Measurements from ENCODE around the gene DIPK1A.

Gene DIPK1A

DNA sequence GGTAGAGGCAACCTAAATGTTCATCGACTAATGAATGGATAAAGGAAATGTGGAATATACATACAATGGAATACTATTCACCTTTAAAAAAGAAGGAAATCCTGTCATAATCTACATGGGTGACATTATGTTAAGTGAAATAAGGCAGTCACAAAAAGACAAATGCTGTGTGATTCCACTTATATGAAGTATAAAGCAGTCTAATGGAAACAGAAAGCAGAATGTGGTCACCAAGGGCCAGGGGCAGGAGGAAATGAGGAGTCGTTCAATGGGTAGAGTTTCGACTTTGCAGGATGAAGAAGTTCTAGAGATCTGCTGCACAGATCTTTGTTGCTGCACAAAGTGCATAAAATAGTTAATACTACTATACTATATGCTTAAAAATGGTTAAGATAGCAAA is 7.8 kb downstream of the DIPK1A start:
- no peak for DNase-seq (ENCODE audit: low read depth in 2 of 2, low spot score in 1 of 2)

DNA sequence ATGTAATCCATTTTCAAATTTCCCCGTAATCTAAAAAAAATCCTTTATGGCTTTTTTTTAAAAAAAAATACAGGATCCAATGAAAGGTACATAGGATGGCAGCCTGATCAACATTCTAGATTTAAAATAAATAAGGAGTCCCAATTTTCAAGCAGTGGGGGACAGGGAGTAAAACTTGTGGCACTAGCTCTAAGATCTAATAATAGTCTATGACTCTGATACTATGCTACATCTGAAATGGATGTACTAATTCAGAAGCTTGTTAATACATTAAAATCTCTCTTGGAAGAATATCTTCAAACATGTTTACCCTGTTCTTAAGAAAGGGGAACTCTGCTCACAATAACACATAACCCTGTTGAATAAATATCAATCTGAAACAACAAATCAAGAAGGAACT is 8.5 kb downstream of the DIPK1A start:
- no peak for DNase-seq (ENCODE audit: low read depth in 2 of 2, low spot score in 1 of 2)

DNA sequence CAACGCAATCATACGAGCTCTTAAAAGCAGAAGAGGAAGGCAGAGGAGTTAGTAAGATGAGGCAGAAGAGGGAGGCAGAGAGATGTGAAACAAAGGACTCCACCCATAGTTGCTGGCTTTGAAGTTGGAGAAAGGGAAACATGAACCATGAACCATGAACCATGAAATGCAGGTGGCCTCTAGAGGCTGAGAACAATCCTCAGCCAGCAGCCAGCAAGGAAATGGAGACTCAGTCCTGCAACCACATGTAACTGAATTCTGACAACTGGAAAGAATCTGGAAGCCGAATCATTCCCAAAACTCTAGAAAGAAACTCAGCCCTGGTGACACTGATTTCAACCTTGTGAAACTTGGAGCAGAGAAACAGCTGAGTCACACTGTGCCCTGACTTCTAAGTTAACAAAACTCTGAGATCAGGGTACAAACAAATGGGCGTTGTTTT is 10.1 kb downstream of the DIPK1A start:
- DNase-seq (ENCODE audit: low read depth in 2 of 2, low spot score in 1 of 2), result no peak

DNA sequence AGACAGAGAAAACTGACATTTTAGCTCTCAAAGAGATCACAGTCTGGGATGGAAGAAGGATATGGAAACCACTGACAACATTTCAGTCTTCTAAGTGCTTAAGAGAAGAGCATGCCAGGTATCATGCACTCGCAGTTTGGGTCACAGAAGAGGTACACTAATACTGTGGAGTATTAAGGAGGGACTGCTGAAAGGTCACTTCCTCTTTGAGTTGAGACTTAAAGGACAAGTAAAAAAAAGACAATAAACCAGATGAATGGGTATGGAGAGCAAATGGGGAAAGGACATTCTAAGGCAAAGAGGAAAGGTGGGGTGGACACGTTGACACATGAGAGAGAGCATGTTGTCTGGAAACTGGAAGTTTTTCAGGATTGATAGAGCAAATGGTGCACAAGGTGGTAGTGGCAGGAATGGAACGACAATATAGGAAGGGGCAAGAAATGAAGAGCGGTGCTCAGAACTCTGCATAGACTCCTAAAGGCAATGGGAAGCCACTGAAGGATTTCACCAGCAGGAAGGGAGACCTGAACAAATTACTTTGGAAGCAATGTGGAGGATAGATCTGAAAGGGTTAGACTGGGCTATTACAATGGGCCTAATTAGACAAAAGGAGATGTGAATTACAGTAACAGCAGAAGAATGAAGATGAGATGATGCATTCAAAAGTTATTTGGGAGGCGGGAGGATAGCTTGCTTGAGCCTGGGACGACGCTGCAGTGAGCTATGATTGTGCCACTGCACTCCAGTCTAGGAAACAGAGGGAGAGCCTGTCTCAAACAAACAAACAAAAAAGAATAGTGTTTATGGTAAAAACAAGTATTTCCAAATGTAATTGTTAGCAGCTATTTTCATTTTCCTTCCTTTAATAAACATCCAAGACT is 11.1 kb downstream of the DIPK1A start:
- DNase-seq (ENCODE audit: low read depth in 2 of 2, low spot score in 1 of 2), result no peak

DNA sequence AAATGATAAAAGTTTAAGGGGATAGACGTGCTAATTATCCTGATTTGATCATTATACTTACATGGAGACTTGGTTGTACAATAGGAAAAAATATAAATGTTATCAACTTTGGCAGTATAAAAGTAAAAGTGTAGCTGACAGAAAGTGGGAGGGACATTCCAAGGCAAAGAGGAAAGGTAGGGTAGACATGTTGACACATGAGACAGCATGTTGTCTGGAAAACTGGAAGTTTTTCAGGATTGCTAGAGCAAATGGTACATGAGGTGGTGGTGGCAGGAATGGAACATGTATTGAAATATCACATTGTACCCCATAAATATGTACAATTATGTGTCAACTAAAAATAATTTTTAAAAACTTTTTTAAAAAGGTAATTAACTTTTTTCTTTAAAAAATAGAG is 13.2 kb downstream of the DIPK1A start:
- no peak for DNase-seq (ENCODE audit: low read depth in 2 of 2, low spot score in 1 of 2)

DNA sequence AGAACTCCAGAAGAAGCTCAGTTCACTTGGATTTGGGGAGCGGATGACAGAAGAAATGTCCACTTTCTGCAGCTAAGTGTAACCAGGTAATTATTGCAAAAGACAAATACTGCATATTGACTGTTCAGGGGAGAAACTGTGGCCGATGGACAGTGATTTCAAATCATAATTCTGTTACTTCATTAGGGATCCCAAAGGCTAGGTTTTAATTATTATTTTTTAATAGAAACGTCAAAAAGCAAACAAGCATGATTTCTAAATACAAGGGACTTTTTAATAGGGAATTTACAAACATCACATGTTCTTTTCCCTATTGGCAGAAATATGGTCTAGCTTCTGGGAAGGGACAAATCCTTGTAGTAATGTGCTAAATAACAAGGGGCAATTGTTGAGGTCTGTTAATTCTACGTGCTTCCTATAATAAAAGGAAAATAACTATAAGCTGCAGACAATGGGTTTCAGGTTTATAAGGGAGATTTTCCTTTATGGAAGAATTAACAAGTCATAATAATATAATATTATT is 15.5 kb downstream of the DIPK1A start:
- no peak for DNase-seq (ENCODE audit: low read depth in 2 of 2, low spot score in 1 of 2)

DNA sequence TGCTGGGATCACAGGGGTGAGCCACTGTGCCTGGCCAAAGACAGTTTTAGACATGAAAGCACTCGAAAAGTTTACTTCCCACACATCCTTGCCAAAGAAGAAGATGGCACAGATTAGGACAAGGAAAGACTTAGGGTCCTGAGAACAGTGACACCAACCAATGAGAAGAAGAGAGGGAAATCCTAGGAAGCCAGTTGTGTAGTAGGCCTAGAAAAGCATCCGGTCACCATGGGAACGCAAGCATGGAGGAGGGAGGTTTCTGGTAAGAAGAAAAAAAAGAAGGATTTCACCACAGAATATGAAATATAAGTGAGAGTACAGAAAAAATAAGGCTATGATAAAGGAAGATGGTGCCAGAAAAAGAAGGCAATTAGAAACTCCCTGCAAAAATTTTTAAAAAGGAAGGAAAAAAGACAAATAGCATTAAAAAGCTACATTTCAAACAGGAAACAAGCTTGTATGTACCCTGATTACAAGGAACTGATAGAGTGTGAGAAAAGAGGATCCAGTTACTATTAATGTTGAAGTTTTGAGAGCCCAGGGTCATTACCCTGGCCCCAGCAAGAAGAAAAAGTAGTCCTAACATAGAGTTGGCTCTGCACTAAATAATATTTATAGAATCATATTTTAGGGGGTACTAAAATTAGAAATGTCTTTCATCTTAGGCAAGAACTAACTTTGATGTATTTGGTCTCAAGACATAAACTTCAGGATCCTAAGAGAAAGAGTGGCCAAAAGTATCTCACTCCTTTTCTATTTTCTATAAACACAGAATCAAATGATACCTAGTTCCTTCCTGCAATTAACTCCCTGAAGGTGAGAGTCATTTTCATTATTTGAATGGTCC is 16.1 kb downstream of the DIPK1A start:
- no peak for DNase-seq (ENCODE audit: low read depth in 2 of 2, low spot score in 1 of 2)

DNA sequence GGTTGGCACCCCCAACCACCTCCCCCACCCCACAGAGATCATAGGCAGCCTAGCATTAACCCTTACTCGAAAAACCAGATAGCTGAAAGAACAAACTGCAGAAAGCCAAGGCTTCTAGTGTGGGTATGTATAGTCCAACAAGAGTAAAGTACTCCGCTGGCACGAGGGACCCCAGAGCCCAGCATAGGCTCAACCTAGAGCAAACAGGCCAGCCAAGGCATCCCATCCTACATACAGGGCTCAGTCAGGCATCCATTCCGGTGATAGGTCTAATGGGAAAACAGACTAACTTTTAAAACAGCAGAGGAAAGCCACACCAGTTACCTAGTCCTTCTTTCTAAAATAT is 17.8 kb downstream of the DIPK1A start:
- no peak for DNase-seq (ENCODE audit: low read depth in 2 of 2, low spot score in 1 of 2)

DNA sequence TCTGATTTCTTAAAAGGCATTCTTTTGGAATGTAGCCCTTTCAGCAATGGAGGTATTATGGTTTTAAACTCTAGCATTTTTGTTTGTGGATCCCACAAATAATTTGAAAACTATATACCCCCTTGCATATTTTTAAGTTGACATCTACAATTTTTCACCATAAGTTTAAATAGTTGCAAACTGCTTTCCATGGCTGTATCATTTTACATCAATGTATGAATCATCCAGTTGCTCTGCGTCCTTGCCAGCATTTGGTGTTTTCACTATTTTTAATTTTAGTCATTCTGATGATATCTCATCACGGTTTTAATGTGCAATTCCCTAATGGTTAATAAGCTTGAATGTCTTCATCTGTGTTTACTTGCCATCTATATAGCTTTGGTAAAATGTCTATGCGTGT is 20.7 kb downstream of the DIPK1A start:
- no peak for DNase-seq (ENCODE audit: low read depth in 2 of 2, low spot score in 1 of 2)

DNA sequence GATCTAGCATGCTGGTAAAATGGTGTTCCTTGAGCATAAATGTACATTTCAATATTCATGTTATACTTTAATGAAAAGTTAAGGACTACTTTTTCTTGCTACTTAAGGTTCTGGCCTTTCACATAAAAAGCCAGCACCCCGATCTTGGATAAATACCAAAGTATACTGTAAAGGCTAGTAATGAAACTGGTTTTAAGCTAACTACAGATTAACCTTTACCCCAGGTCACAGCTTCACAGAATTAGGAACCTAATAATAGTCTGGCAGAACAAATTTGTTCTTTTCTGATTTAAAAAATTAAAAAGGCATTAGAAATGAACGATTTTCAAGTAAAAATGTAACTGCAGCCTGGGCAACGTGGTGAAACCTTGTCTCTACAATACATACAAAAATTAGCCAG is 23.5 kb downstream of the DIPK1A start:
- no peak for DNase-seq (ENCODE audit: low read depth in 2 of 2, low spot score in 1 of 2)

DNA sequence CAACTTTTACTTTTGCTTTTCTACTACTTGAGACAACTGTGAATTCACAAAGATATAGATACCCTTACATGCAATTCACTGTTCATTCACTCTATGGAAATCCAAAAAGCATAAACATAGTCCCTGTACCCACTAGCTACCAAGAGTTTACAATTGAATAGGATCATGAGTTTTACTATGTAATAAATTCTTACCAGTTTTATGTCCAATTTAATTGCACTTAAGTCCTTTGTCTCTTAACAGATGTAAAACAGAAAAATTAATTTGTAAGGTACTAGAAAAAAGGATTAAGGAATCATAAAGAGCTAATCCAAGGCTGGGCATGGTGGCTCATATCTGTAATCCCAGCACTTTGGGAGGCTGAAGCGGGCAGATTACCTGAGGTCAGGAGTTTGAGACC is 24.4 kb downstream of the DIPK1A start:
- DNase-seq (ENCODE audit: low read depth in 2 of 2, low spot score in 1 of 2), result no peak

DNA sequence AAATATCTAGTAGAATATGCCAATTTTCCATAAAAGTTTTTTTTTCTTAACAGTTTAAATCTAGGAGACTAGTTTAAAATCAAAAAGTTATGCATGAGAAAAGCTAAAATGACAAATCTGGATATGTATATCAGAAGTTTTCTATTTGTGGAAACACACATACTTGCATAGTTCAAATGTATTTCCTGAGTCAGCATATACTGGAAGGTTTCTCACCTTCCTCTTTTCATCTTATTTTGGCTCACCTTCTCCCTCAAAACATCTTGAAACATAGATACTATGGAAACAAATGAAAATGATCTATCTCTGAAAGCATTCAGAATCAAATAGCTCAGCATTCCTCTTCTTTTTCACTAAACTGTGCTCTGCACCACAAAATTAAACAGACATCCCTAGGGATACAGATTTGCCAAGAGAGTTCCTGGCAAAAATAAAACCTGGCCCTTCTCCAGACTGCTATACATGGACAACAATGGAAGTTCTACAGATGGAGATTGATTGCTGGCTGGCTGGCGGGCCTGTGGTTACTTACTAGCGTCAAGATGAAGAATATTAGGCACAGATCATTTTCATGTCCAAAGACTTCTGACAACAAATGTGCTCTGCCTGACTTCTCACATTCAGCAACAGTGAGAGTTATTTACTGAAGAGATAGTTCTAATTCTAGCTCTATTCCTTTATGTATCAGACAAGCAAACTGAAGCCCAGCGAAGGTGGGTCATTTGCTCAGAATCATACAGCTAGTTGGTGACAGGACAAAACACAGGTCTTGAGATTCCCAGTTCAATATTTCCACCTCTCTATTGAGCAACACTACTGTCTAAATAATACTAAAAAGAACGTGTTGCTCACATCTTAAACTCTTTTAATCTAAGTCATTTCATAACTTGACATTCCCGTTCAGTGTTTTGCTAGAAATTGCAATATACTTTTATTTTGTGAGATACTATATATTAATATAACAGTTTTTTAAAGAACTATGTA is 26.6 kb downstream of the DIPK1A start:
- no peak for DNase-seq (ENCODE audit: low read depth in 2 of 2, low spot score in 1 of 2)

DNA sequence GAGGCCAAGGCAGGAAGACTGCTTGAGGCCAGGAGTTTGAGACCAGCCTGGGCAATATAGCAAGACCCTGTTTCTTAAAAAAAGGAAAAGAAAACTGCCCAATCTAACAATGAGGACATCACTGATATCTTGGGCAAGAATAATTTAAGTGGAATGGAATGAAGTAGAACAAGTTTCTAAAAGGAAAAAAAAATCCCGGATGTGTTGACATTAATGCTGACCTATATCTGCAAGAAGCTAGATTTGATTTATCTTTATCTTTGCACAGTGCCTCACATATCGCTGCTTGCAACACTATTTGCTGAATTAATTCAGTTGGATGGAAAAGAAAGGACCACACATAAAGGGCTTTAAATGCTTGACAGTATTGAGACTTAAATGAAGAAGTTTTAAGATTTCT is 27.8 kb downstream of the DIPK1A start:
- DNase-seq (ENCODE audit: low read depth in 2 of 2, low spot score in 1 of 2), result no peak

DNA sequence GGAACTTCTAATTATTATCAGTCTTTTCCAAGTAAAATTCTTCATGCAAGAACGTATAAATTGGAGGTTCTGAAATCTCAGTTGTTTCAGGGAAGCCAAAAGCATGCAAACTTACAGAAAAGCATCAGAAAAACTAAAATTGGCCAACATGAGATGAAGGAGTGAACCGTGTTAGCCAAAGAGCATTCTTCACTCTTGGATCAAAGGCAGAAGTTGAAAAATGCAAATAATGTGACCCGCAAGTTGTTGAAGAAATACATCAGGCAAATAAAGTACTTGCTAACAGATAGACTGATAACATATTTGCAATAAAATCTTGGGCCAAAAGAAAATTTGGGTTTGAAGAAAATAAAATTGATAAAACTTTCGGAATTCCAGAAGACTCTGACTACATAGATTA is 29.6 kb downstream of the DIPK1A start:
- no peak for DNase-seq (ENCODE audit: low read depth in 2 of 2, low spot score in 1 of 2)

DNA sequence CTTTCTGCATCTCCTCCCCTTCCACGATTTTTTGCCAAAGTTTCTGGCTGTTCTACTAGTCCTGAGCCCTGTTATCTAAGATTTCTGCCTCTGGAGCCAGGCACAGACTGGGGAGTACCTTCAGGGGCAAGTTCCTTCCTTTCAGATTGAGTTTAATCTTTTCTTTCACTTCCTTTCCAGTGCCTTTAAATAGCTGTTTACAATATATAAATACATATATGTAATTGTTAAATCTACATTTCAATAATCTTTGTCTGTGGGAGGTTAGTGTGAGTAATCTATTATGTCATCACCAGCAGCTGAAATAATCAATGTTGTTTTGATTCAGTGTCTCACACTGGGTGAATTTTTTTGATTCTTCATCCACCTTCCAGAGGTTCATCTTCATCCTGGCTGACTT is 31.8 kb downstream of the DIPK1A start:
- no peak for DNase-seq (ENCODE audit: low read depth in 2 of 2, low spot score in 1 of 2)

DNA sequence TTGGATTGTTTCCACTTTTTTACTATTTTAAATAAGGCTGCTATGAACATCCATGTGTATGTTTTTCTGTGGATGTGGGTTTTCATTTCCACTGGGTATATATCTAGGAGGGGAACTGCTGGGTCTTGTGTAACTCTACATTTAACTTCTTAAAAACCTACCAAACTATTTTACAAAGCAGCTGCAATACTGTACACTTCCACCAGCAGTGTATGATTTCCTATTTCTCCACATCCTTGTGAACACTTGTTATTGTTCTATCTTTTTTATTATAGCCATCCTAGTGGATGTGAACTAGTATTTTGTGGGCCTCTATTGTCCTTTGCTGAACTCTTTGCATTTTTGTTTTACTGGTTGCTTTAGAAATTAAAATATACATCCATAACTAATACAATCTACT is 33.4 kb downstream of the DIPK1A start:
- no peak for DNase-seq (ENCODE audit: low read depth in 2 of 2, low spot score in 1 of 2)

DNA sequence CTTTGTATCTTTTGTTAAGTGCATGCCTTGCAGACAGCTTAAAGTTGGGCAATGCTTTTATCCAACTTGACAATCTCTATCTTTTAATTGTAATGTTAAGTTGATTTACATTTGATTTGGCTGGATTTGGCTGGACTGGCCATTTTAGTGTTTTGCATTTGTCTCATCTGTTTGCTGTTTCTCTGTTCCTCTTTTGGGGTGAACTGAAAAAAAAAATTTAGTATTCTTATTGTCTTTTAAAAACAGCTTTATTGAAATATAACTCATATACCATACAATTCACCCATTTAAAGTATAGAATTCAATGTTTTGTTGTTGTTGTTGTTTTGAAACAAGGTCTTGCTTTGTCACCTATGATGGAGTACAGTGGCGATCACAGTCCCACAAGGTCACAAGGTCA is 34.4 kb downstream of the DIPK1A start:
- DNase-seq (ENCODE audit: low read depth in 2 of 2, low spot score in 1 of 2), result no peak

DNA sequence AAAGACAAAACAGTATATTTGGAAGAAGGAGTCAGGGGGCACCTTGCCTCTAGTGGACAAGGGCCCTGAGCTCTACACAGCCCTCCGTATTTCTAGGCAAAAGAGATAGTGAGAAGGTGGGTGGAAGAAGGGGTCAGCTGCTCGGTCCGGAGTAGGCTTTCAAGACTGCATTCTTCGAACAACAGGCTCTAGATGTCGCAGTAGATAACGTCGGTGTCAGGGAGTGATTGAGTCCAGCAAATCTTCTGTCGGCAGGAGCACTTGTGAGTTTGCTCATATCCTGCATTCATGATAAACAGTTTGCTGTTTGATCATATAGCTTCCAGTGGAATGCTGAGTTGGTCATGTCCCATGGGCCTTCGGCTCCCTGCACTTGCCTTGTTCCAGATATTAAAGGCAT is 36.8 kb downstream of the DIPK1A start:
- no peak for DNase-seq (ENCODE audit: low read depth in 2 of 2, low spot score in 1 of 2)

DNA sequence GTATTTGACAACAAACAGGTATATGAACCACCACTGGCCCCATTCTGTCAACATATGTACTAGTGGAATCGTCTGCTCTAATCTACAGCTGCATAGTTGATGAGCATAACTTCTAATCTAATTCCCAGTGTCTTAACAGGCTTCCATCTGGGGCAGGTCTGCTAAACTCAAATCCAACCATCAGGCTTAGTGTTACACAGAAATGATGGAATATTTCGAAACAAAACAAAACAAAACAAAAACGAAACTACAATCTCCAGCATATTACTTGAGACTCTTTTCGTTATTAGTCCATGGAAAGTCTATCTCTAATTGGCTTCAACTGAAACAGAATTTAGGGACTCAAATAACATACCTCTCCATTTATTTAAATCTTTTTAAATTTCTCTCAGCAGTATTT is 37.6 kb downstream of the DIPK1A start:
- DNase-seq (ENCODE audit: low read depth in 2 of 2, low spot score in 1 of 2), result no peak

DNA sequence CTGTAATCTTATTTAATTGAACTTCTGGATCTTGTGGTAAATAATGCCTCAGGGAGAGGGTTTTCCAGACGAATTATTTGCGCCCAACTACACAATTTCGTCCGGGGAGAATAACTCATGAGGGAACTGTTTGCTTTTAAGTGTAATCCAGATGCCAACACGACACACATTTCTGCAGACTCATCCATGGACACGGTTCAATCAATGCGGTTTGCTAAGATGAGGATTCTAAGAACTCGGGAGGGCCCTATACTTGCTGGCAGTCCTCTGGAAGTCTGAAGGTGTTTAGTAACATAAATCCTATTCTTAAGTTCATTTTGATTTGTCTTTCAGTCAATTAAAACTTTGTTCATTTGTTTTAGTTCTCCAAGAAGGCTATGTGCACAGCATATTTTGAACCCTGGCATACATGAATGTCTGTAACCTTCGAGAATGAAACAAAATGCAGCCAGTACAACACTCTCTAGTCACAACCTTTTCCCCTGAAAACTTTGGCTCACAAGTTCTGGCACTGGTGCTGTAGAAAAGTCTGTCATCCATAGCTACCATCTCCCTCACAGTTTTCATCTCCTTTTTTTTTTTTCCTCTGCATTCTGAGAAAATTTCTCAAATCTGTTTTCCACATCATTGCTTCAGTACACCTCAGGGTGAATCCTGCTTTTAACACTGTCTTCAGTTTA is 38.8 kb downstream of the DIPK1A start:
- no peak for DNase-seq (ENCODE audit: low read depth in 2 of 2, low spot score in 1 of 2)
